ENCODE data around the gene BRPF3.
A peak's percentile ranks its signal among the peaks of the same experiment; 100 is the strongest.

The BRPF3 gene

GRCh38 chr6:36235309-36235708 lies 38.8 kb downstream of the BRPF3 start:
- DNase-seq, result no peak

GRCh38 chr6:36235862-36236261 lies 39.3 kb downstream of the BRPF3 start:
- no peak for DNase-seq

GRCh38 chr6:36239774-36240173 lies 43.2 kb downstream of the BRPF3 start:
- DNase-seq, result no peak

- DNase-seq, result peak; percentile 49
Measured at GRCh38 chr6:36241728-36242127, 45.2 kb downstream of the BRPF3 start.

GRCh38 chr6:36242161-36242560 lies 45.6 kb downstream of the BRPF3 start:
- DNase-seq, result no peak

- DNase-seq, result no peak
Measured at GRCh38 chr6:36242626-36243025, 46.1 kb downstream of the BRPF3 start.

- DNase-seq, result no peak
Measured at GRCh38 chr6:36243562-36244212, 47.1 kb downstream of the BRPF3 start.

- DNase-seq, result peak; percentile 36
Measured at GRCh38 chr6:36244641-36245280, 48.2 kb downstream of the BRPF3 start.

- DNase-seq, result no peak
Measured at GRCh38 chr6:36245572-36246061, 49.1 kb downstream of the BRPF3 start.

GRCh38 chr6:36246506-36247268 lies 50.1 kb downstream of the BRPF3 start:
- no peak for DNase-seq

GRCh38 chr6:36247693-36248092 lies 51.1 kb downstream of the BRPF3 start:
- DNase-seq, result peak; percentile 37

GRCh38 chr6:36248980-36249379 lies 52.4 kb downstream of the BRPF3 start:
- DNase-seq, result peak; percentile 23

- peak; percentile 6 for DNase-seq
Measured at GRCh38 chr6:36249536-36249935, 53.0 kb downstream of the BRPF3 start.

GRCh38 chr6:36252005-36252404 lies 55.5 kb downstream of the BRPF3 start:
- no peak for DNase-seq

- DNase-seq, result no peak
Measured at GRCh38 chr6:36263390-36264000, 67.0 kb downstream of the BRPF3 start.

- DNase-seq, result no peak
Measured at GRCh38 chr6:36265744-36266143, 69.2 kb downstream of the BRPF3 start.

GRCh38 chr6:36266913-36267644 lies 70.5 kb downstream of the BRPF3 start:
- DNase-seq, result no peak

GRCh38 chr6:36267731-36268477 lies 71.4 kb downstream of the BRPF3 start:
- DNase-seq, result no peak

GRCh38 chr6:36268478-36269275 lies 72.1 kb downstream of the BRPF3 start:
- DNase-seq, result no peak

GRCh38 chr6:36269834-36270705 lies 73.5 kb downstream of the BRPF3 start, which contains the start of gene PNPLA1:
Gene PNPLA1 (plus strand): TSS chr6:36270060. CDS start chr6:36270460, 400 bp downstream.
- DNase-seq, result no peak
